ENCODE results near the gene CLGN.
"Not testable (repeated sequence)": the region's sequence is repeated elsewhere in the genome, so short reads cannot be mapped to it uniquely, and the experiment has no call there.

Gene CLGN, protein sequence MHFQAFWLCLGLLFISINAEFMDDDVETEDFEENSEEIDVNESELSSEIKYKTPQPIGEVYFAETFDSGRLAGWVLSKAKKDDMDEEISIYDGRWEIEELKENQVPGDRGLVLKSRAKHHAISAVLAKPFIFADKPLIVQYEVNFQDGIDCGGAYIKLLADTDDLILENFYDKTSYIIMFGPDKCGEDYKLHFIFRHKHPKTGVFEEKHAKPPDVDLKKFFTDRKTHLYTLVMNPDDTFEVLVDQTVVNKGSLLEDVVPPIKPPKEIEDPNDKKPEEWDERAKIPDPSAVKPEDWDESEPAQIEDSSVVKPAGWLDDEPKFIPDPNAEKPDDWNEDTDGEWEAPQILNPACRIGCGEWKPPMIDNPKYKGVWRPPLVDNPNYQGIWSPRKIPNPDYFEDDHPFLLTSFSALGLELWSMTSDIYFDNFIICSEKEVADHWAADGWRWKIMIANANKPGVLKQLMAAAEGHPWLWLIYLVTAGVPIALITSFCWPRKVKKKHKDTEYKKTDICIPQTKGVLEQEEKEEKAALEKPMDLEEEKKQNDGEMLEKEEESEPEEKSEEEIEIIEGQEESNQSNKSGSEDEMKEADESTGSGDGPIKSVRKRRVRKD

DNA sequence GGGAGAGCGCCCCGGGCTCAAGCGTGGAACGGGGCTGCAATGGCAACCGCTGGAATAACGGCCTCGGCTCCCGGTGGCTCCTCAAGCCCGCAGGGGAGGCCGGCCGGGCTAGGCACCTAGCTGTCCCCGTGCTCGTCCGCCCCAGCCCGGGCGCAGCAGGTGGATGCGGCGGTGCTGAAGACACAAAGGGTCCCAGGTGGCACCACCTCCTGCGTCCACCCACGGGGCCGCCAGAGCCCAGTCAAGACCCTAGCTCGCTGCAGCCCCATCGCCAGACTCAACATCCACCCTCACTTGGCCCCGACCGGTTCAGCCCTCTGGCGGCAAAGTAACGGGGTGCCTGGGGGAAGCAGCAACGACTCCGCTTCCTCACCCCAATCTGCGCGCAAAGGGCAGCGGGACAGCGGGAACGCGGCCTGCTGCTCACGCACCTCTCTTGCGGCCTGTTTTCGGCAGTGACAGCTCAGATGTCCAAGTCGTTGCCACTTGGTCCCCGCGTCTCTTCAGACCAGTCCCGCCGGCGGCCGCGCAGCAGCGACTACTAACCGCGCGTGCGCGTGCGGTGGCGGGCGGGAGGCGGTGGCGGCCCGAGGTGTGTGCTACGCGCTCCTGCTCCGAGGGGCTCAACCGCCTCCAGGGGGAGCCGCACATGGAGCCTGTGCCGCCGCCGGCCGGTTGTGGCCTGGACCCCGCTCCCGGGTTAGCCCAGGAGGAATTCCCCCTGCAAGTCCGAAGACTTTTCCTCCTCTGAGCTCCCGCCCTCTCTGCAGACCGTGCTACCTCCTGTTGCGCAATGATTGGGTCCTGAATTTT, at the start of gene CLGN:
TSS of gene CLGN (minus strand) at position 543 of the 813 bp plus-strand sequence. CDS start 14,570 bp downstream, outside the sequence.
- no peak within 1 kb of the TSS for H3K27ac Mint-ChIP-seq
- peak within 1 kb of the TSS; percentile 81 for H3K4me3 Mint-ChIP-seq
- H3K9me3 Mint-ChIP-seq = no peaks in the 10 kb centered on the region
- peak; percentile 87 for ATAC-seq
- peaks cover 15% of the 10 kb centered on the region for H3K4me1 Mint-ChIP-seq
- peaks cover 68% of the 10 kb centered on the region for H3K27me3 Mint-ChIP-seq
- no peaks in the 10 kb centered on the region for H3K36me3 Mint-ChIP-seq

- ATAC-seq = no peak
- no peak overlapping the region for H3K27ac Mint-ChIP-seq
- peaks cover 57% of the 10 kb centered on the region for H3K27me3 Mint-ChIP-seq
- H3K4me1 Mint-ChIP-seq = no peaks in the 10 kb centered on the region
- no peaks in the 10 kb centered on the region for H3K36me3 Mint-ChIP-seq
- H3K9me3 Mint-ChIP-seq = peaks cover 3% of the 10 kb centered on the region
- H3K4me3 Mint-ChIP-seq = no peak overlapping the region
These were observed 44.7 kb upstream of the CLGN start for GRCh38 chr4:140472156-140472555.

DNA sequence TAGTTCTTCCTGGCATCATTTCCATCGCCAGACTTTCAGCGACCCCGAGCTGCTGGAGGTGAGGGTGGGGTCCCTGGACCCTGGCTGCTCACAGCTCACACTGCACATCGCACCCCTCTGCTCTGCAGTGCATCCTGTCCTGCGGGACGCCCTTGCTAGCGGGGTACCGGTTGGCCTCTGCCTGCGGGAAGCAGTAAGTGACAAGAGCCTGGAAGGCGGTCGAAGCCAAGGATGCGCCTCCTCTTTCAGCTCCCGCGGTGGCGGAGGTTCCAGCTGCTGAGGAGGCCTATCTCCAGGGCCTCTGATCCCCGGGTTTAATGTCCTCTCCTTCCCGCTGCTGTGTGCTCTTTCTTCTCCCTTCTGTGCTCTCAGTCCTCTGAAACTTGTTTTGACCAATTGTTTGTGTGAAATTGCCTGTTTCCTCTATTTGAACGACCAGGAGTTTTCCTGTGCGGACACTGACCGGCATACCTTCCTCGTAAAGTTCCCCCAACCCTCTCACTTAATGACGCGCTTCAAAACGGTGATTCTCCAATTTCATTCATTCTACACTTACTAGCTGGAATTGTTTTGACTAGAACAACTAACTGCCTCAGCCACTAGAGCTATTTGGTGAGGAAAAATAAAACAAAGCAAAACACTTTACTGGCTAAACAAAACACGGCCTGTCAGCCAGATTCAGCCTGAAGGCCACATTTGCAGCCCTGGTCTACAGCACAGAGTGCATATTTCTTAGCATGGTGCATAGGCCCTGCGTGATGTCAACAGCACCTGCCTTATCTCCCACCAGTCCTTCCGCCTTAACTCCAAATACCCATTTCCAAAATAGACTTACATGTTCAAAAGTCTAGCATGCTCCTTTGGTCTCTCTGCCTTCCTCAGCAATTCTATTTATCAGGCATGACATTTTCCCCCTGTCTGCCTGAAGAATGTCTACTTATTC, 42.6 kb upstream of the CLGN start:
- ATAC-seq = no peak
- Mint-ChIP-seq H3K4me3 (no peak overlapping the region), H3K27me3 (peaks cover 44% of the 10 kb centered on the region), H3K36me3 (no peaks in the 10 kb centered on the region), H3K9me3 (peaks cover 3% of the 10 kb centered on the region), H3K27ac (no peak overlapping the region), H3K4me1 (no peaks in the 10 kb centered on the region)

DNA sequence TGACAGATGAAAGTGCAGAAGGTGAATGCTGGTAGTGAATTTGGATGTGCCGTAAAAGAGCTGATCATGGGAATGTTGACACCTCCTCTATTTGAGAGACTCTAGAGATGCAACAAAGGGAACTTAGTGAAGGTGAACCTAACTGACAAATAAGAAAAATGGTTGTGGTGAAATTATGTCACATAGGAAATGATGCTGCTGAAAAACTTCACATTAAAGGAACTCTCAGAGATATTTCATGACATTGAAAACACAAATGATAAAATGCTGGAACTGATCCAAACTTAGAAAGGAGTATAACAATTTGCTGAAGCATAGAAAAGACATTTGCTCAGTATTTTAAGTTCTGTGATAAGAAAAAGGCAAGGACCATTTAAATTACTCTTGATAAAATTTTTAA, 38.7 kb upstream of the CLGN start:
- H3K4me3 Mint-ChIP-seq = no peak overlapping the region
- peaks cover 1% of the 10 kb centered on the region for H3K9me3 Mint-ChIP-seq
- H3K27me3 Mint-ChIP-seq = peaks cover 32% of the 10 kb centered on the region
- H3K4me1 Mint-ChIP-seq = no peaks in the 10 kb centered on the region
- no peaks in the 10 kb centered on the region for H3K36me3 Mint-ChIP-seq
- ATAC-seq = no peak
- no peak overlapping the region for H3K27ac Mint-ChIP-seq

GRCh38 chr4:140463614-140464013, 36.2 kb upstream of the CLGN start:
- no peak for ATAC-seq
- no peaks in the 10 kb centered on the region for H3K9me3 Mint-ChIP-seq

DNA sequence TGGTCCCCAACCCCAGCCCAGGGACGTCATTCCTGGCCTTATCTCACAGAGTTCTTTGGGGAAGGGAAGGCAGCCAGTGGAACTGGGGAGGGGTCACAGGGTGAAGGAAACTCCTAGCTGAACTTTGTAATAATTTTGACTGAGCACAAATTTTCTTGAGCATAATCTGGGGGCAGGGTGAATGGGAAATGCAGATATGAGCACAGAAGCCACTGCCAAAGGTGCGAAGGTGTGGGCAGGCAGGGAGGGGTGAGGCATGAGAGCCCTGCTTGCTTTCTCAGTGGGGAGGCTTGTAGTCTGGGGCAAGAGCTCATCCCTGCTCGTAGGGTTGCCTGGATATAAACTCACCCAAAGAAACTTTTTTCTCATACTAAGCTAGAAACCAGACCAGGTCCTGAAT, 35.7 kb upstream of the CLGN start:
- Mint-ChIP-seq H3K27me3 (peaks cover 13% of the 10 kb centered on the region), H3K9me3 (no peaks in the 10 kb centered on the region), H3K4me3 (no peak overlapping the region), H3K36me3 (no peaks in the 10 kb centered on the region), H3K4me1 (no peaks in the 10 kb centered on the region), H3K27ac (no peak overlapping the region)
- ATAC-seq = no peak

More at GRCh38 chr4:140463614-140464013, 36.2 kb upstream of the CLGN start:
- no peak overlapping the region for H3K27ac Mint-ChIP-seq
- no peaks in the 10 kb centered on the region for H3K36me3 Mint-ChIP-seq
- no peak overlapping the region for H3K4me3 Mint-ChIP-seq
- H3K27me3 Mint-ChIP-seq = peaks cover 17% of the 10 kb centered on the region
- no peaks in the 10 kb centered on the region for H3K4me1 Mint-ChIP-seq

GRCh38 chr4:140450352-140450751, 22.9 kb upstream of the CLGN start:
- no peaks in the 10 kb centered on the region for H3K9me3 Mint-ChIP-seq

DNA sequence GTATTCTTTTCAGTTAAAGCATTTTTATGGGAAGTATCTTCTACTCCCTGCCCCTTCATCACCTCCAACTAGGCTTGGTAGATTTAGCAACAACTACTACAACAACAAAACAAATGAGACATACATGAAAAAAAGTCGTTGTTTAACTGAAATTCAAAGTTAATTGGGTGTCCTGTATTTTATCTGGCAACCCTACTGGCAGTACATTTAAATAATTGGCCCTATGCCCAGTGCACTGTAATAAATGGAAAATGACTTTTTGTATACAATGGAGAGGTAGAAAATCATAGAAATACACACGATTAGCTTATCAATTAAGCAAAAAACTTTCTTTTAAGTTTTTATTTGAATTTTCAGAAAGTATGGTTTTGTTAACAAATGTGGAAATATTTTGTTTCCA, 21.4 kb upstream of the CLGN start:
- Mint-ChIP-seq H3K9me3 (no peaks in the 10 kb centered on the region), H3K36me3 (no peaks in the 10 kb centered on the region), H3K4me1 (no peaks in the 10 kb centered on the region), H3K27me3 (peaks cover 47% of the 10 kb centered on the region), H3K27ac (no peak overlapping the region), H3K4me3 (no peak overlapping the region)
- no peak for ATAC-seq

More at GRCh38 chr4:140450352-140450751, 22.9 kb upstream of the CLGN start:
- no peak for ATAC-seq
- Mint-ChIP-seq H3K27ac (no peak overlapping the region), H3K4me3 (no peak overlapping the region), H3K4me1 (no peaks in the 10 kb centered on the region), H3K36me3 (no peaks in the 10 kb centered on the region), H3K27me3 (peaks cover 50% of the 10 kb centered on the region)

DNA sequence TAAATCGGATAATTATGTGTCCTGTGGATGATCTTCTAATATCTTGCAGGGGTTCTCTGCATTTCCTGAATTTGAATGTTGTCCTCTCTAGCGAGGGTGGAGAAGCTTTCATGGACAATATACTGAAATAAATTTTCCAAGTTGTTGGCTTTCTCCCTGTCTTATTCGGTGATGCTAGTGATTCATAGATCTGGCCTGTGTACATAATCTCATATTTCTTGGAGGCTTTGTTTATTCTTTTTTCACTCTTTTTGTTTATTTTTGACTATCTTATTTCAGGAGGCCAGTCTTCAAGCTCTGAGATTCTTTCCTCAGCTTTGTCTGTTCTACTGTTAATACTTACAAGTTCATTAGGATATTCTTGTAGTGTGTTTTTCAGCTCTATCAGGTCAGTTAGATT, 20.7 kb upstream of the CLGN start:
- H3K27me3 Mint-ChIP-seq = peaks cover 42% of the 10 kb centered on the region
- H3K27ac Mint-ChIP-seq = no peak overlapping the region
- no peak for ATAC-seq
- no peaks in the 10 kb centered on the region for H3K4me1 Mint-ChIP-seq
- H3K4me3 Mint-ChIP-seq = no peak overlapping the region
- H3K36me3 Mint-ChIP-seq = no peaks in the 10 kb centered on the region
- H3K9me3 Mint-ChIP-seq = no peaks in the 10 kb centered on the region

- H3K27me3 Mint-ChIP-seq = peaks cover 42% of the 10 kb centered on the region
- not testable (repeated sequence) for H3K4me1 Mint-ChIP-seq, H3K4me3 Mint-ChIP-seq, H3K36me3 Mint-ChIP-seq, H3K9me3 Mint-ChIP-seq, ATAC-seq, H3K27ac Mint-ChIP-seq
These were observed 16.9 kb upstream of the CLGN start for GRCh38 chr4:140444347-140444746.

DNA sequence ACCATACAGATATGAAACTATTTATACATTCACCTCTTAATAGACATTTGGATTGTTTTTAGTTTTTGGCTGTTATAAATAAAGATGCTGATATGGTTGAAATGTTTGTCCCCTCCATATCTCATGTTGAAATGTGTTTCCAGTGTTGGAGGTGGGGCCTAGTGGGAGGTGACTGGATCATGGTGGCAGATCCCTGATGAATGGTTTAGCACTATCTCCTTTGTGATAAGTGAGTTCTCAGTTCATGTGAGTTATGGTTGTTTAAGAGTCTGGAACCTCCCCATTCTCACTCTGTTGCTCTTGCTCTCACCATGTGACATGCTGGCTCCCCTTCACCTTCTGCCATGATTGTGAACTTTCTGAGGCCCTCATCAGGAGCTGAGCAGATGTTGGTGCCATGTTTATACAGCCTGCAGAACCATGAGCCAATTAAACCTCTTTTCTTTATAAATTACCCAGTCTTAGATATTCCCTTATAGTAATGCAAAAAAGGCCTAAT, 12.2 kb upstream of the CLGN start:
- no peak for ATAC-seq
- H3K4me3 Mint-ChIP-seq = no peak overlapping the region
- H3K4me1 Mint-ChIP-seq = no peaks in the 10 kb centered on the region
- H3K36me3 Mint-ChIP-seq = no peaks in the 10 kb centered on the region
- no peak overlapping the region for H3K27ac Mint-ChIP-seq
- H3K9me3 Mint-ChIP-seq = no peaks in the 10 kb centered on the region
- H3K27me3 Mint-ChIP-seq = peaks cover 6% of the 10 kb centered on the region

- Mint-ChIP-seq H3K9me3 (no peaks in the 10 kb centered on the region), H3K27ac (no peak overlapping the region), H3K4me3 (peak overlapping the region; percentile 81), H3K36me3 (no peaks in the 10 kb centered on the region), H3K27me3 (peaks cover 64% of the 10 kb centered on the region), H3K4me1 (peaks cover 15% of the 10 kb centered on the region)
- no peak for ATAC-seq
These were observed 547 bp upstream of the CLGN start for GRCh38 chr4:140427919-140428471.

DNA sequence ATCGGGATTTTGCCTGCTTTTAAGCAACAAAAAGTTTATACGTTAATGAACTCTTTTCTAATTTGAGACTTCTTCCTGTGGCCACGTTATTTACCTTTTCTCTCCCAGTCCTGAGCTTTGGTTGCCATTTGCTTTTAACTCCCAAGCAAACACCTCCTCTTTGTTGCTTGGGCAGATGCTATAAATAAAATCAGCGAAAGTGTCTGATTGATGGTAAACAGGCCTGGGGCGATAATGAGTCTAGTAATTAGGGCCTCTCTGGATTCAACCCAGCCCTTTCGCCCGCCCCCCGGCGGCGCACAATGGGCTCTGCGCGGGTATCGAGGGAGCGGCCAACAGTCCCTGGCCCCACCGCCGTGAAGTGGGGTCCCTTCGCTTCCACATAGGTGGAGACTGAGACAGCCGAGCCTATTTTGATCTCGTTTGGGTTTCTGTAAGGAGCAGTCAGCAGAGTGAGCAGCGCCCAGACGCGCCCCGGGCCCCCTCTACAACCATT, 790 bp downstream of the CLGN start:
- Mint-ChIP-seq H3K36me3 (no peaks in the 10 kb centered on the region), H3K4me1 (peaks cover 15% of the 10 kb centered on the region), H3K4me3 (peak overlapping the region; percentile 81), H3K27me3 (peaks cover 68% of the 10 kb centered on the region), H3K27ac (no peak overlapping the region), H3K9me3 (no peaks in the 10 kb centered on the region)
- ATAC-seq = no peak

DNA sequence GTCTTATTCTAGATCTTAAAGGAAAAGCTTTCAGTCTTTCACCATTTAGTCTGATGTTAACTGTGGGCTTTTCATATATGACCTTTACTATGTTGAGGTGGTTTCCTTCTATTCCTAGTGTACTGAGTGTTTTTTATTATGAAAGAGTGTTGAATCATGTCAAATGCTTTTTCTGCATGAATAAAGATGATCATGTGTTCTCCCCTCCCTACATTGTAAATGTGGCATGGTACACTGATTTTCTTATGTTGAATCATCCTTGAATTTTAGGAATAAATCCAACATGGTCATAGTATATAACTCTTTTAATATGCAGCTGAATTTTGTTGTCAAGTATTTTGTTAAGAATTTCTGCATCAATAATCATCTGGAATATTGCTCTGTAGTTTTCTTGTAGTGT, 4.3 kb downstream of the CLGN start:
- Mint-ChIP-seq H3K4me1 (peaks cover 15% of the 10 kb centered on the region), H3K27ac (no peak overlapping the region), H3K9me3 (no peaks in the 10 kb centered on the region), H3K27me3 (peaks cover 54% of the 10 kb centered on the region), H3K4me3 (no peak overlapping the region), H3K36me3 (no peaks in the 10 kb centered on the region)
- ATAC-seq = no peak

All from stimulated activated memory B cell treated with anti-CD40 and anti-IgM and Interleukin-4, amounts not matched to agents 10 μg/mL and 1 μg/mL and 100 μg/mL, for 72 hours (primary cell).